Activated CD8-positive, alpha-beta memory T cell treated with anti-CD3 and anti-CD28 coated beads, Interleukin-2, amount 50 U/mL, for 48 hours (primary cell): ENCODE data around the gene CMTR1.

Experiments used
- DNase-seq: peaks from one replicate; pipeline ENCODE4 v3.0.0-alpha.2; 2020

The CMTR1 gene

DNA sequence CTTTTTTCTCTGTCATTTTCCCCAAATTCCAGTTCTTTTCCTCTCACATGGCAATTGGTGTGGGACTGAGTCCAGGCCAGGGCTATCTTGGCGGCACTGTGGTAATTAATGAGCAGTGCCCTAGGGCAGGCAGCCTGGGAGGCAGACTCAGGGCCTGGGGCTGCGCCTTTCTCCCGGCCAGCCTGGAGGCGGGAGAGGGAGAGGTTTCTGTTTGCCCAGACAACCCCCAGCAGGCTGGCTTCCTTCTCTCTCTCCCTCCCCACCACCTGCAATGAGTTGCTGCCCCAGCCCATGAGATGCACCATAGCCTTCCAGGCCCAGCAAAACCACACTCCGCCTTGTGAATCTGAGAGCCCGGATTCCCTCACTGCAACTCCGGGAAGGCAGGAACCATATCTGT lies 81.8 kb downstream of the CMTR1 start:
- peak; percentile 61 for DNase-seq

DNA sequence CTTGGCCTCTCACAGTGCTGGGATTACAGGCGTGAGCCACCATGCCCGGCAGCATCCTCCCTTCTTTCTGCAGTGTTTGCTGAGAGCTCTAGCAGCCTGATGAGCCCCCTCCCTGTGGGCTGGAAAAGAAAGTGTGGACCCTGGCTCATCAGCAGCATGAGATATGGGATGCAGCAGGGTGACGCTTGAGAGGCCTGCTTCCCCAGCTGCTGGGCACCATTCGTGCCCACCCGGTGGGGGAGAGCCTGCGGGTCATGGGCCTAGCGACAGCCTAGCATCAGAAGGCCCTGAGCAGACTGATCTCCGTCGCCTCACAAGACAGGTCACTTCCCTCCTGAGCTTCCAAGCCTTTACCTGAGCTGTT lies 82.7 kb downstream of the CMTR1 start:
- DNase-seq: peak; percentile 59

DNA sequence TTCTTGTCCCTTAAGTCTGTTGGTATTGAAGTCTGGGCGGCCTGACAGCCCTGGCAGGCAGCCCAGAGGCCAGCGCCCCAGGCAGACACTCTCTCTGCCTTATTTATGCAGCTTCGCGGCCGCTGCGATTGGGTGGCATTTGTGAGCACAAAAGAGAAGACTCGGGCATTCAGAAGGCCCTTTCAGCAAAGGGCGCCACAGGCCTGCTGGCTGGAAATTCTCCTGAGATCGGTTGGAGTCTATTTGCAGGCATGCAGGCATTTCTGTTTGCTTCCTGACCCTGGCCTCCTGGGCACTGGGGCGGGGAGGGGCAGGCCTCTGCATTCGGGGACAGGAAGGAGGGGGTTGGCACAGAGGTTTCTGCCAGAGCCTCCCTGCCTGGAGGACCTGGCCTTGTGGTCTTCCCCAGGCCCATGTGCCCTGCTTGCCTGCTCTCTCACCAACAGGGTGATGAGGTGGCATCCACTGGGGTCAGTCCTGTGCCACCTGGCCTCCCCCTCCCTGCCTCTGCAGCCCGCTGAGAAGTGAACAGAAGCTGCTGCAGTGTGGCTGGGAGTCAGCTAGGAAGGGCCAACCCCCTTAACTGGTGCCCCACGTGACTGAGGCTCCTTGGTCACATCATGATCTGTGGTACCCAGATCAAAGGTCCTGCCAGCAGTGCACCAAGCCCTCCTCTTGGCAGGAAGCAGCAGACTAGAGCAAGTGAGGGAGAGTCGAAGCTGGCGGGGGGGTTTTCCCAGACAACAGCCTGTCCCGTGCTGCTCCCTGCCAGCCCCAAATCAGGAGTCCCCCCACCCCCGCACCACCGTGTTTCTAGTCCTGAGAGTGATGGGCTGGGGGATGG lies 83.3 kb downstream of the CMTR1 start:
- DNase-seq: peak; percentile 85

DNA sequence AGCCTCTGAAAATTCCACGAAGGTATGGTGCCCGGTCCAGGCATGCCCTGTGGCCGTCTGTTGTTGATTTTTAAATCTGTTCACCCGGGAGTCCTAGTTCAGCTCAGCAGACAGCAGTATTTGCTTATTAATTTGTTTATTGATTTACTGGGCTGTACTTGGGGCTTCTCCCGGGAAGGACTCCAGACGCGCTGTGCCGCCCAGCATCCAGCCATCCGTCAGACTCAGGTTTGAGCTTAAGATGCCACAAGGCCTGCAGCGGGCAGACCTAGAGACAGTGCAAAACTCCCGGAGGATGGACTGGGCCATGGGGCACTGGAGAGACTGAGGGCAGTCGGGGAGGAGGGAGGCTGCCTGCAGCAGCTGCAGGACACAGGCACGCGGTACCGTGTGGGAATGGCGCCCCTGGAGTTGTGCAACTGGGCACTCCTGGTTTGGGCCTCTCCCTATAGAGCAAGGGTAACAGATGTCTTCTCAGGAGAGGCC lies 83.9 kb downstream of the CMTR1 start:
- DNase-seq: peak; percentile 69

DNA sequence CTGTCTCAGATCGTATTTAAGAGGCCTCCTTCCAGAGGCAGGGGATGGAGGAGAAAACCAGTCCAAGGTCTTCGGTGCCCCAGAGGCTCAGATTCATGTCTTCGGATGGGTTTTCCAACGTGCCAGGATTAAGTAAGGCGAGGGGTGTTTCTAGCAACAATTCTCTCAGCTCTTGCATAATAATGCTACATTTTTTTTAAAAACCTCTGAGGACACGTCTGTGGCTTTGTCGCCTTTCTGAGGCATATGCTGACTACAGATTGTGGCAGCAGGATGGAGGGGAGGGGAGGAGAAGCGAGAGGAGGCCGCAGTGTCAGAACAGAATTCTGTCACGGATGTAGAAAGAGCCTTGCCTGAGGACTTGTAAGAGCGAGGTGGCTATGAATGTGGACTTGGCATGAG lies 84.4 kb downstream of the CMTR1 start:
- peak; percentile 79 for DNase-seq

DNA sequence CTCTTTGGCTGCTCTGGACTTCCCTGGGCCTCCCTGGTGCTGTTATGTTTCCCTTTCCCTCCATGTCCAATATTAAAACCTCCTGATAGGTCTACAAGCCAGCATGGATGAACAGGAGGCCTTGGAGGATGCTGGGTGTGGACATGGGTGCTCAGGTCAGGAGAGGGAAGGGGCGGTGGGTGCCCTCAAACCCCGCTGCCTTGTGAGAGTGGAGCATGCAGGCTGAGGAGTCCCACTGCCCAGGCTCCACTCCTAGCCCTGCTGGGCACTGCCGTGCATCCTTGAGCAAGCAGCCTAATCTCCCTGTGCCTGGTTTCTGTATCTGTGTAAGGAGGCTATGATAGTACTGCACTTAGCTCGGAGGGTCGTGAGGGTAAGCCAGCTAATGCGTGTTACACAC lies 85.1 kb downstream of the CMTR1 start:
- no peak for DNase-seq

DNA sequence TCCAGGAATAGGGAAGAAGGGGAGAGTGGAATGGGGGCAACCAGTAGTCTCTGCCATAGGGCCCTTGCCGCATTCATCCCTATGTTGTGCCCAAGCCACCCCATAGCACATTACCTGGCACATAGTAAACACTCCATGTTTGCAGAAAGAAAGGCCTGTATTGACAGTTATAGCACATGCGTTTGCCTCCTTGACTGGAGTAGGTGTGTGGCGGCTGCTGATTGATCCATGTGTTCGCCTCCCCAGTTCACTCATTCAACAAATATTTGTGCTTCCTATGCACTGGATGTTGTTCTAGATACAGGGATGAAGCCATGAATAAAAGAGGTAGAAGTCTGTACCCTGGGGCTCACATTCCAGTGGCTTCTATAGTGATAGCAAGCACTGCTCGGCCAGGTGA lies 86.4 kb downstream of the CMTR1 start:
- DNase-seq: no peak

DNA sequence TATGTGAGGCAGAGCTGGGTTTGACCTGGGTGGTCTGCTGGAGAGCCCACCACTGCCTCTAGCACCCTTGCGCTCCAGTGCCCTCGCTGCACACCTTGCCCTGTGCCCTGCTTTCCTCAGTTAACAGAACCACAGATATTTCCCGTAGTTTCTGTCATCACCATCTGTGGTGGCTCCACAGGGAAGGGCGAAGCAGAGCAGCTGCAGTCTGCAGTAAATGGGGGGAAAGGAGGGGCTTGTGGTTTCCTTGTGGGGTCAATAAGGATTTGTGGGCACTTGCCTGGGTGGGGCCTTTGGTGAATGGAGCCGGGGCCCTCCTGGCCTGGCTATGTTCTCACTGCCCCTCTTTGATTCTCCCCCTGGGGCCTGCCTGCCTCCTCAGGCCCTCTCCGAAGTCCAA lies 87.9 kb downstream of the CMTR1 start:
- no peak for DNase-seq

DNA sequence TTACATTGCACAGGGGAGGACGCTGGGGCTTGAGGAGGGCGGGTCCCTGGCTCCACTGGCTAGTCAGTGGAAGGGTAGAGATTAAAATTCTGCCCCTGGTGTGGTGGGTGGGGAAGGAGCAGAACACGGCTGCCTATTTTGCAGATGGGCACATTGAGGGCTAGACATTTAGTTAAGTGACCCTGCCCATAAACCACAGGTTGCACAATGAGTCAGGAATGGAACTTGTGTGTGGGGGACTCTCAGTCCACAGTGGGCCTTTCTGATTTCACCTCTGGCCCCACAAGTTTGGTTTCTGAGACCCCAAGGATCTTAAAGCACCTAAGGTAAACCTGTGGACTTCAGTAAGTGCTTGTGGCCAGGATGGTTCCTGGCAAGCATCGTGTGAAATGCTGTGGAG lies 88.7 kb downstream of the CMTR1 start:
- DNase-seq: no peak

DNA sequence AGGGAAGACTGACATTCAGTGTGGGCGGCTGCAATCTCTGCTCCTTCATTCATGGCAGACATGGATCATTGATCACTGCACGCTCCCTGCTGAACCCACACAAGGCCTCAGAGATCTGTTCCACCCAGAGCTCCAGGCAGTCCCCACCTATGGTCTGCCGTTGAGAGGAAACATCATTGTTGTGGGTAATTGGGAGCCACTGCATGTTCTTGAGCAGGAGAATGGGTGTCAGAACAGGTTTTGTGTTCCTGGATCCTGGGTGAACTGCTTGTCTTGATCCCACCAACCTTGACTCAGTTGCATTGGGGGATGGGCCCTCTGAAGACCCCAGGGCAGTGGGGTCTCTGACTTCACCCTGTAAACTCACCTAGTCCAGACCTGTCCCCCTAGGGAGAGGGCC lies 89.8 kb downstream of the CMTR1 start:
- DNase-seq: no peak

DNA sequence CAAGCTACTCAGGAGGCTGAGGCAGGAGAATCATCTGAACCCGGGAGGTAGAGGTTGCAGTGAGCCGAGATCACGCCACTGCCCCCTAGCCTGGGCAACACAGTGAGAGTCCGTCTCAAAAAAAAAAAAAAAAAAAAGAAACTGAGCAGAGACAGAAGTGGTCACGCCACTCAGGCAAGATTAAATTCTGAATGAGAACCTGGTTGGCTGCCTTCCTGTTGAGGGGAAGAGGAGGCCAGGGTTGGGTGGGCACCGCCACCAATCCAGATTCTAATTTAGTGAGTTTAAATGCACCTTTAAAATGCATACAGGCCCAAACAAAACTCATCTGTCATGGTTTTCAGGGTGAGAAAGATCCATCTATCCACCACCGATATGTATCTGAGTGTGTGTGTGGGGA lies 90.4 kb downstream of the CMTR1 start:
- no peak for DNase-seq

DNA sequence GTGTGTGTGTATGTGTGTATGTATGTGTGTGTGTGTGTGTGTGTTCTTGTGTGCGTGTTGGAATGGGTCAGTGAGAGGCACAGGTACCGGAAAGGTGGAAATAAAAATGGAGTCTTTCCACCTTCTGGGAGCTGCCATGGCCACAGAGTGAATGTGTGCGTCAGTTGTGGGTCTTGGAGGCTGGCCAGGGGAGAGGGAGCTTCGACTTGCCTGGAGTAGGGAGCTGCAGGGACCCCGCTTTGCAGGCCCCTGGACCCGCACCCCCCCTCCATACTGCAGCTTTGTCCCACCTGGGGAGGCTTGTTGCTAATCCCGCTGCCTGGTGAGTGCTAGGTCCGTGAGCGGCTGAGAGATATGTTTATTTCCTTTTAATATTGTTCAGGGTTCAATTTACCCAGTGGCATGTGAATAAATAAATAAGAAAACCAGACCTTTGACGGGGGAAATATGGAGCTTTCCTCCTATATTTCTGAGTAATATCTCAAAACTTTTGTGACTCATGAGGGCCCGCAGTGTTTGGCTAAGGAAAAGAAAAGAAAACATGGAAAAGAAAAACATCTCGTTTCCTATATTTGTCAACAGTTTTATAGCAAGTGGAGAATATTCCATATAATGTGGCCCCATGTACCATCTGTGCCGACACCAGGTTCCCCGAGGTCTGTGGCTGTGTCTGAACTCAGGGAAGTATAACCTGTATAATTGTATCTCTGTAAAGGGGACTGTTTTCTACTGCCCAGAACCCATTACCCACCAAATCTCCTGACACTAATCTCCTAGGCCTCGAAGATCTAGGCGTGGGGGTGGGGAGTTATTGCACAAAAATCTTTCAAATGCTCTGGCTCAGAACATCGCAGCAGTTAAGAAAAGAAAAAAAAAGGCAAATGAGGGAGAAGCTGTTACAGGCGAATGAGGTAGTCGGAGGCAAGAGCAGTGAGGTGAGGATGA lies 91.3 kb downstream of the CMTR1 start:
- no peak for DNase-seq

DNA sequence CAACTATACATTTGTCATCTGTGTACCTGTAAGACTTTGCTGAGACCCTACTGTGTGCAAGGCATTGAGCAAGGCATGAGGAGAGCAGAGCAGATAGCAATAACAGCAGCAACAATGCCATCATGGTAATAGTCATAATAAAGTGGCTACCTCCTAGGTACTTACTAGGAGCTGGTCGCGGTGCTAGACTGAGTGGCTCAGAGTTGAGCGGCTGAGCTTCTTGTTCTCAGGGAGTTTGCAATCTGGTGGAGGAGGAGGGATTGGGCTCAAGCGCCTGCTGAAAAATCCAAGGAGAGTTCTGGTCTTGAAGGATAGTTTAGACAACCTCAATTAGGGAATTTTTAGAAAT lies 91.9 kb downstream of the CMTR1 start:
- DNase-seq: no peak

DNA sequence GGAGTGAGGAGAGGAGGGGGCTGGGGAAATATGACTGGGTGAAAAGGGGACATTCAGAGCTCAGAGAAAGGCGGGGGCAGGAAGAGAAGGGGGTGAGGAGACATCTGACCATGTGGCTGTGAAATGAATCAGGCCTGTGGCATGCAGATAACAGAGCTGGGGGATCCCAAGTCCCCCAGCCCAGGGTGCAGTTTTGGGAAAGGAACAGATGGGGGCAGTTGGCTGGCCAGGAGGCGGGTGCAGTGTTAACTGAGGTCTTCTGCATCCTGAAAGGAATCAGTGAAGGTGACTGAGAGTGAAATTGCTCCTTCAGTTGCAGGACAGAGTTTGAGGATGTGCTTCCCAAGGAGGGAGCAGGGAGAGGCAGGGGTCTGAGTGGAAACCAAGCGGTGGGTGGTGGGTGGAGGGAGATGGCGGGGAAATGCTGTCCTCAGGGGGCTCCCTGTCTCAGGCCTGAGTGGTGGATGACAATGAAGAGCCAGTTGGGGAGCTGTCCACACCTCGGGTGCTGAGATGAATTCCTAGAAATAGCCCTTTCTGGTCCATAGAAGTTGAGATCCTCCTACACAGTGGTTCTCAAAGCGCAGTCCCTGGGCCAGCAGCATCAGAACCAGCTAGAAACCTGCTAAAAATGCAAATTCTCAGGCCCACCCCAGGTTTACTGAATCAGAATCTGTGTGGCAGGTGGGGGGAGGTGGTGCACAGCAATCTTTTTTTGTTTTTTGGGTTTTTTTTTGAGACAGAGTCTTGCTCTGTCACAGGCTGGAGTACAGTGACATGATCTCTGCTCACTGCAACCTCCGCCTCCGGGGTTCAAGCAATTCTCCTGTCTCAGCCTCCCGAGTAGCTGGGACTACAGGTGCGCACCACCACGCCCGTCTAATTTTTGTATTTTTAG lies 92.7 kb downstream of the CMTR1 start:
- DNase-seq: no peak

DNA sequence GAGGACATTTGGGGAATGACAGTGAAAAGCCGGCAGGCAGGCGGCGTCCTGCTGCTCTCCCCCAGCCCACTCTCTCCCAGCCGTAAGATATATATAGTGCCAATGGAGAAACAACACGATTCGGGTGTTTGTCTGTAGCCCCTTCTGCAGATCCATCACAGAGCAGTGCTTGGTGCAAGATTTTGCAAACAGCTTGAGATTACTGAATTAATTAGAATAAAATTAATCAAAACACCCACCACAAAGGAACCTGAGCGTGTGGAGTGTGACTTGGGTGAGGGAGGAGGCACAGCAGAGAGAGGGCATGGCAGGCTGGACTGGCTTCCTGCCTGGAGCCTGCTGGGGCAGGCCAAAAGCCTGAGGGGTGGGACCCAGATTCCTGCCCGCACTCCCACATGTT lies 95.5 kb downstream of the CMTR1 start:
- no peak for DNase-seq

DNA sequence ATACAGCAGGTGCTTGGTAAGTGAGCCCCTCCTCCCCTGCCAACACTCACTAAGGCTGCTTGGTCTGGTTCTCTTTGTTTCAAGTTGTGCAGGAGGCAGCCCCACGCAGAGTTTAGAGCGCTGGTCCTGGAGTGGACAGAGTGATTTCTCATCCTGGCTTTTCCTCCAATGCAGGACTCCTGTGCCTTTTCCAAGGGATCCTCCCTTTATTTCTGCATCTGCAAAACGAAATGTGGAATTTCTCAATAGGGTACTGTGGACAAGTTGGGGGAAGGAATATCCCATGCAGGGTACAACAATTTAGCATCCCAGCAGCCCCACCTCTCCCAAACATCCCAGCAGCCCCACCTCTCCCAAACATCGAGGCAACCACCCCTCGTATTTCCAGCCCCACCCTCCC lies 97.3 kb downstream of the CMTR1 start:
- DNase-seq: no peak

DNA sequence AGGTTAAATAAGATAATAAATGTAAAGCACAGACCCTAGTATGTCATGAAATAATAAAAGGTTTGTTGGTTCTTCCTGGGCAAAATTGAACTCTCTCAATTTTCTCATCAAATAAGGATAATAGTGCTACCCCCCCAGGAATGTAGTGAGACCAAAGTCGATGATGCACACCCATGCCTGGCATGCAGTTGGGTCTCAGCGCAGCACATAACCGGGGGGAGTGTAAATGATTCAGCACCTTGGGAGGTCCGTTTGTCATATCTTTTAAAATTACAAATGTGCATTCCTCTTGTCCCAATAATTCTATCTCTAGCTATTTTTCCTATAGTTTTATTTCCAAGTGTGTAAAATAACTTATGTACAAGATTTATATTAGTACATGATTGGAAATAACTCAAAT lies 98.0 kb downstream of the CMTR1 start:
- DNase-seq: no peak
